Activated CD4-positive, CD25-positive, alpha-beta regulatory T cell (primary cell): ENCODE measurements around the gene BMPER.

Source experiments
- DNase-seq, 4 experiments: peaks; one replicate each; lab custom pipeline; 2025; lab: John Stamatoyannopoulos, UW

Gene BMPER

DNA sequence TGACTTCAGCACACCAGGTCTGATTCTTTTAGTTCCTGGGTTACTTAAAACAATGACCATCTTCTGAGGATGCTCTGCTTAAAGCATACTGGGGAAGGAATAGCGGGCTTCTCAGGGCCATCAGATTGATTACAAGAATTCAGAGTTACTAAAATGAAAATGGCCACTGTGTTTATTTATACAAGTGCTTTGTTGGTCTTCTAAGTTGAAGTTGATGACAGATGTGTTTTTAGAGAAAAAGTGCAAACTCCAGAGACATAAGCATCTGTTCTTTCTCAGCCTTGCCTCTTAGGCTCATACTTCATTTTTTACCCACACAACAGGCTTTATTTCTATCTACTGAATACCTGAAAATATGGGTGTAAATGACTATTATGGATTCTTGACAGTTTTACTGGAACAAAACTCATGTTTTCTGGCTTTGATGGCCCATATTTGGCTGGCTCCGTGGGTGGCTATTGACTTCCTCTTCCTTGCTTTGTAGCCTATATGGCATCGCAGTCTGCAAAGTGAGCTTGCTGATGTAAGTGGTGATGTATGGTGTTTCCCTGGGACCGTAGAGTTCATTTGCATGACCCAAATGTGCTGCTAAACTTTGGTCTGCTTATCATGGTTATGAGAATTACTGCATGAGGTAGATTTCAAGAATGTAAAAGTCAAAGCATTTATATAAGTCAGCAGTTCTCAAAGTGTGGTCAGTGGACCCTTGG, 121.3 kb downstream of the BMPER start:
- no peak for DNase-seq

DNA sequence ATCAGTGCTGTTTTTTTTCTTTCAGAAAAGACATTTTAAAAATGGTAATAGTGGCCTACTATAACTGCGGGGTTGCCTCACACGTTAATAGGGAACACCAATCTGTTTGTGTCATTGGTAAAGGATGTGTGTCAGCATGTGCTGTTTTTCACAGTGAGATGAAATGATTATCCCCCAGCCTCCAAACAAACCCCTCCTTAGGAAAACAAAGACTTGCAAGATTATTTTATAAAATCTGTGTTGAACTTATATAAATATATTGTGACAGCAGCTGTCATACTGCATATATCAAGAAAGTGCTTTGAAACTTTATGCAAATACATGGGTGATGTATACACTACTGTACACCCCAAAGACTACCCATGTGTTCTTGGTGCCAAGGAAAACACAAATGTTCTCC, 125.8 kb downstream of the BMPER start:
- no peak for DNase-seq

GRCh38 chr7:34034728-34035127, 129.4 kb downstream of the BMPER start:
- DNase-seq = no peak

- no peak for DNase-seq
Measured at GRCh38 chr7:34036051-34036920, 130.9 kb downstream of the BMPER start.

GRCh38 chr7:34036972-34037792, 131.8 kb downstream of the BMPER start:
- DNase-seq = no peak

- DNase-seq = no peak
Measured at GRCh38 chr7:34038816-34039470, 133.6 kb downstream of the BMPER start.

DNA sequence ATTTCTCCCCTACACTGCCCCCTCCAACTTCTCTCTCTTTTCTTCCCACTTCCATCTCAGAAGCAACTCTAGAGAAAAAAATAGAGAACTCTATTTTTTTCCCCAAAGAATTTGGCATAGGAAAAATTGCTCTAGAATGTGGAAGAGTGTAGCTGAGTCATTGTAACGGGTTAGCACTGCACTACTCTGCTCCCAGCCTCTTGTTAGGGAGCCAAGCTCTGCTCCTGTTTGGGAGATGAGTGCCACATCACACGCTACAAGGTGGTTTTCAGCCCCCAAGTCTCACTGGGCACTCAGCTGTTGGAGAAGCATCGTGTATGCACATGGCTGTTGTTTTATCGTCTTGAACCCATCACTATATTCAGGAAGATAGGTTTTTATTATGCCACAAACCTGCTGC, 136.4 kb downstream of the BMPER start:
- DNase-seq = no peak

DNA sequence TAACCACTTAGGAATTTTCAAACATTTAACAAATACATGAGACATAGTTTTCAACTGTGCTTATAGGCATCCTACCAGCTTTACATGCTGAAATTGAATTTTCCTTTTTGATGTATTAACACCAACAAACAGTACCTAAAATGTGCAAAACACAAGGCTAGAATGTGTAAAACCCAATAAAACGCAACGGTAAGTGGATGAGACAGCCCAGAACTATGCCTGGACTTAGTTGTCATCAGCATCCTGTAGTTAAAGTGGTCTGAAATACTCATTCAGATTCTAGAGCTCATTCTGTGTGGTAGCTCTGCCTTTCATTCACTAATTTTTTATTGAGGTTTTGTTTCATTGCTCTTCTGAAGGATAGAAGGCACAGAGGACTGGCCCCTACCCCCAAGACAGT, 137.1 kb downstream of the BMPER start:
- no peak for DNase-seq

GRCh38 chr7:34043461-34044305, 138.3 kb downstream of the BMPER start:
- no peak for DNase-seq

- no peak for DNase-seq
Measured at GRCh38 chr7:34044306-34044643, 138.9 kb downstream of the BMPER start.

- DNase-seq = no peak
Measured at GRCh38 chr7:34044734-34045353, 139.5 kb downstream of the BMPER start.

DNA sequence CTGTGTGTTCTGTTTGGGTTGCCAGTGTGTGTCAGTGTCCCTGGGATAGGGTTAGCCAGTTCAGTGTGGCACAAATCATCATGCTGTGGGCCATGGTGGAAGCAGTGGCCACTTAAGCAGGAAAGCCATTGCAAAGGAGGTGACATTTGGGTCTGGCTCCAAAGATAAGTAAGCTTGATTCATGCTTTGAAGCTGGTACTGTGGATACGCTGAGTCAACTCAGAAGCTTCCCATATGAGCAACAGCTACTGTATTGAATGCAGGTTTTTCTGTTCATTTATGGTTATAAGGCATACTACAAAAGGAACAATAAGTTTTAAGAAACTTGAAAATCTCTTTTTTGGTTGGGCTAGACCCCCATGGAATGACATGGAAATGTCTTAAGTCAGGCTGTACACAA, 143.1 kb downstream of the BMPER start:
- DNase-seq = no peak

DNA sequence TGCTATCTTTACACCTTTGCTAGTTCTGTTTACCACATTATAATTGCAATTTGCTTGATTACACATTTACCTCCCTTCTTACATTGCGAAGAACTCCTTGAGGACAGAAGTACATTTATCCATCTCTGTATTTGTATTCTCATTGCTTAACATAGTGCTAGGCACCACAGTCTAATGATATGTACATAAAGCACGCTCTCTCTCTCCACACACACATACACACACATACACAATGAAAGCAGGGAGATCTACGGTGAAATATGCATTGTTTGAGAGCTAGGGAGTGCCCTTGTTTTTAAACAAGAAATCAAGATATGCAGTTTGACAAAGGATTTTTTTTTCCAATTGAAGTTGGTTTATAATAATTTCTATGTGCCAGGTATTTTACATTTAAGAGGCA, 148.7 kb downstream of the BMPER start:
- no peak for DNase-seq

GRCh38 chr7:34057136-34057535, 151.8 kb downstream of the BMPER start:
- no peak for DNase-seq

GRCh38 chr7:34057956-34058355, 152.6 kb downstream of the BMPER start:
- no peak for DNase-seq

- no peak for DNase-seq
Measured at GRCh38 chr7:34058801-34059135, 153.4 kb downstream of the BMPER start.

DNA sequence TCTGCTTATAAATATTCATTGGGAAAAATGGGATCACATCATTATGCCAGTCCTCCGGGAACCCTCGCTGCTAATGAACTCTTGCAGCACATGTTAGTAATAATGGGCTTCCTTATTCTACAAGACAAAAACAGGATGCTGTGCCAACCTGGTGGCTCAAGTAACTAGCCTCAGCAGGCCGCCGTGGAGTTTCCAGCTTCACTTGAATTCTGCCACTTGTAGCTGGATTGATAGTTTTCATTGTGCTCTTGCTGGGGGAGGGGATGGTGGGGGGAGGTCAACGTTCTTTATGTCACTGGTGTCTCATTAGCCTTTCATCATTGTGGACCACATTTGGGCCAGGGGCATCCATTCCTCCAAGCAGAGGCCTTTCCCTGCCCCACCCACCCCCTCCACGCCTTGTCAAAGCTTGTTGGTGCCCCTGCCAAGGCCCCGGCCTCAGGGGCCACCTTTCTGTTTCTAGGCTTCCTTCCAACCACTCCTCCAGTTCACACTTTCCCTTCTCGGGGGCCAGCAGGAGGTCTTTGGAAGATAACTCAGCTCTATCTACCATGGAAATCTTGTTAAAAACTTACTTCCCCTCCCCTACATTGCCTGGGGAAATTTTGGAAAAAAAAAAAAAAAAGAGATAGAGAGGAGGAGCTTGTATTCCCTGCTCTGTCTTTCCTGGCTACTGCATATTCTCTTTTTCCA, 153.9 kb downstream of the BMPER start:
- DNase-seq = no peak

- DNase-seq = no peak
Measured at GRCh38 chr7:34060196-34060947, 155.0 kb downstream of the BMPER start.

- DNase-seq = no peak
Measured at GRCh38 chr7:34061149-34061548, 155.8 kb downstream of the BMPER start.

GRCh38 chr7:34062341-34062740, 157.0 kb downstream of the BMPER start:
- DNase-seq = no peak
